Ovary (tissue), 9 donors: ENCODE measurements around the gene PRDM16. TPM values are rescaled to one million over a fixed set of nuclear protein-coding genes. Genes with fewer than 3 reads are reported as not detected.

Experiments used
- DNase-seq, 5 donors: peaks; one replicate each; pipeline ENCODE4 v3.0.0-alpha.2; 2019 to 2020
- H3K27ac ChIP-seq, 2 donors: fragments of 200-600 bp; one replicate each; pipeline versions ENCODE4 v1.5.1 to v1.8.0; 2019 to 2022
- H3K27me3 ChIP-seq: fragments of 200-600 bp; one replicate; pipeline ENCODE4 v1.8.0; 2022
- H3K36me3 ChIP-seq: fragments of 200-600 bp; sonication (generic); one replicate; pipeline ENCODE4 v1.5.1; 2019
- H3K4me1 ChIP-seq: one replicate; pipeline ENCODE4 v1.8.1; 2013; ENCODE audit warnings: mild to moderate bottlenecking, moderate library complexity; ENCODE audit not compliant: insufficient read depth
- H3K4me3 ChIP-seq: fragments of 200-600 bp; sonication (generic); one replicate; pipeline ENCODE4 v1.5.1; 2017
- H3K9me3 ChIP-seq, 2 donors: fragments of 200-600 bp in 1 of 2; sonication (generic) in 1 of 2; one replicate each; pipeline versions ENCODE4 v1.5.1 to v1.8.1; 2013 to 2019; ENCODE audit warnings: mild to moderate bottlenecking in 1 of 2, moderate library complexity in 1 of 2
- EP300 ChIP-seq: sonication (generic); formaldehyde crosslinking; IDR thresholded peaks from one replicate; pipeline ENCODE4 v1.6.1; 2017; ENCODE audit warnings: antibody characterized with exemption
- POLR2A ChIP-seq: fragments of 450-650 bp; IDR thresholded peaks from one replicate; pipeline ENCODE4 v1.6.1; 2017; ENCODE audit warnings: antibody characterized with exemption, mild to moderate bottlenecking, moderate library complexity
- WGBS, 3 donors: extraction: QIAGEN DNeasy Blood & Tissue Kit in 1 of 3; methylation state at CpG; one replicate each; pipeline versions ENCODE4 v1.1.5 to v1.1.7; 2013 to 2017; 5-methylcytosine and 5-hydroxymethylcytosine counted together
- intact Hi-C, 4 donors: fragments of 100-400 bp; cut with DNase I; formaldehyde crosslinking; loops; one replicate each; pipeline versions ENCODE4 v1.11.0 to v1.15.1; 2022 to 2023
- polyA plus RNA-seq, 2 donors: library from polyadenylated mRNA; stranded (reverse); fragments of 200-250 nt in 1 of 2; fragments of 350-450 nt in 1 of 2; fragmentation: Illumina TruSeq in 1 of 2; extraction: RNeasy Lipid Tissue Mini Kit (QIAGEN cat#74804) in 1 of 2; gene quantifications; one replicate each; pipeline ENCODE4 v1.2.3, GENCODE V29; 2013 to 2014
- total RNA-seq, 7 donors: library from RNA; depleted of rRNA in 2 of 7; stranded (reverse); fragments of >200 nt in 2 of 7; fragmentation: NEBNext Ultra II Directional in 3 of 7; extraction: Animal tissue kit (Norgen Biotek cat#: 25700) in 3 of 7; gene quantifications; one replicate each; pipeline versions ENCODE4 v1.1.0 to v1.2.4, GENCODE V29; 2016 to 2023
- TF ChIP-seq, protein P1 (sequence below), 3 donors: fragments of 450-650 bp in 2 of 3; fragments of 200-600 bp in 1 of 3; IDR thresholded peaks; one replicate each; pipeline versions ENCODE4 v1.5.1 to v1.8.0; 2016 to 2022; ENCODE audit warnings: antibody characterized with exemption in 3 of 3, mild to moderate bottlenecking in 1 of 3
- donor health status: DM: no; HTN: no; CAD: no; lungs with moderate emphysema.
- donor health status: DM: no; HTN: no; CAD: no.
- donor health status: Bipolar disorder and iron deficiency.
- donor health status: DM: yes; HTN: yes; CAD: no.
- donor health status: DM: no; HTN: no; CAD: no.
- donor health status: DM: yes; HTN: yes; CAD: no.

Gene PRDM16
- total and polyA plus RNA-seq, 9 donors = 1.1 to 17.3 (median 3.9) TPM

DNA sequence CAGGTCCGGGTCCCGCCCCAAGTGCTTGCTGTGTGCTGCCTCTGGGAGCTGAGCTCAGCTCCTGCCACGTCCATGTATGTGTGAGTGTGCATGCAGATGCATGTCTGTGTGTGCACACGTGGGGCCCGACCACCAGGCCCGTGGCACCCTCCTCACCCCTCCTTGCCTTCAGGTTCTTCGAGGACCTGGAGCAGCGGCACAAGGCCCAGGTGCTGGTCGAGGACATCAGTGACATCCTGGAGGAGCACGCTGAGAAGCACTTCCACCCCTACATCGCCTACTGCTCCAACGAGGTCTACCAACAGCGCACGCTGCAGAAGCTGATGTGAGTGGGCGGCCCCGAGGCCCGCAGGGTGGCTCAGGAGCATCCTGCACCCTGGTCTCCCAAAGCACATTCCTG lies 403.9 kb downstream of the PRDM16 start:
- H3K27ac ChIP-seq = no peak overlapping the region
- 88 to 91% (median 88%) methylated on average over 14 to 17 of the region's 17 CpGs for WGBS, 3 donors

DNA sequence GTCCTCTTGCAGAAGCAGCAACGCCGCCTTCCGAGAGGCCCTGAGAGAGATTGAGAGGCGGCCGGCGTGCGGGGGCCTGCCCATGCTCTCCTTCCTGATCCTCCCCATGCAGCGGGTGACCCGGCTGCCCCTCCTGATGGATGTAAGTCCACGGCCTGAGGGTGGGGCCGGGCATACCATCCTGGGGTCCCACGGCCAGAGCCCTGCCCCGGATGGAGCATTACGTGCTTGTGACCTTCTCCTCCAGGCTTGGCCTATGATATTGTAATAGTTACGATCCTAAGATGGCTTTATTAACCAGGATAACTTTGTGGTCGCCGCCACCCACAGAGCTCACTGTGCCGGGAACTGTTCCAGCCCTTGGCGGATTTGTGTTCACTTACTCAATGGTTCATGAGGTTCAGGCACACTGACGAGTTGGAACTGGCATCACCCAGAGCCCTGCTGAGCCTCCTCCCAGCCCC lies 404.4 kb downstream of the PRDM16 start:
- H3K36me3 ChIP-seq = no peaks in the 10 kb centered on the region
- H3K9me3 ChIP-seq = no peaks in the 10 kb centered on the region
- no peak overlapping the region for H3K4me3 ChIP-seq
- H3K27me3 ChIP-seq = no peaks in the 10 kb centered on the region
- peaks cover 4% of the 10 kb centered on the region for H3K4me1 ChIP-seq
- H3K27ac ChIP-seq = no peak overlapping the region
- intact Hi-C loops = no loop called here
- 44 to 59% (median 49%) methylated on average over 20 of the region's 20 CpGs for WGBS, 3 donors
- DNase-seq = no peak
- TF ChIP-seq, protein P1, sequence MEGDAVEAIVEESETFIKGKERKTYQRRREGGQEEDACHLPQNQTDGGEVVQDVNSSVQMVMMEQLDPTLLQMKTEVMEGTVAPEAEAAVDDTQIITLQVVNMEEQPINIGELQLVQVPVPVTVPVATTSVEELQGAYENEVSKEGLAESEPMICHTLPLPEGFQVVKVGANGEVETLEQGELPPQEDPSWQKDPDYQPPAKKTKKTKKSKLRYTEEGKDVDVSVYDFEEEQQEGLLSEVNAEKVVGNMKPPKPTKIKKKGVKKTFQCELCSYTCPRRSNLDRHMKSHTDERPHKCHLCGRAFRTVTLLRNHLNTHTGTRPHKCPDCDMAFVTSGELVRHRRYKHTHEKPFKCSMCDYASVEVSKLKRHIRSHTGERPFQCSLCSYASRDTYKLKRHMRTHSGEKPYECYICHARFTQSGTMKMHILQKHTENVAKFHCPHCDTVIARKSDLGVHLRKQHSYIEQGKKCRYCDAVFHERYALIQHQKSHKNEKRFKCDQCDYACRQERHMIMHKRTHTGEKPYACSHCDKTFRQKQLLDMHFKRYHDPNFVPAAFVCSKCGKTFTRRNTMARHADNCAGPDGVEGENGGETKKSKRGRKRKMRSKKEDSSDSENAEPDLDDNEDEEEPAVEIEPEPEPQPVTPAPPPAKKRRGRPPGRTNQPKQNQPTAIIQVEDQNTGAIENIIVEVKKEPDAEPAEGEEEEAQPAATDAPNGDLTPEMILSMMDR (IDR thresholded peaks at IDR 0.05) = no peak
- TF ChIP-seq EP300 (no peak), POLR2A (no peak)

More for the DNA sequence above, 403.9 kb downstream of the PRDM16 start:
- H3K4me3 ChIP-seq = no peak overlapping the region
- TF ChIP-seq, protein P1 (IDR thresholded peaks at IDR 0.05) = no peak
- no peak for TF ChIP-seq POLR2A
- TF ChIP-seq EP300 = no peak
- H3K36me3 ChIP-seq = no peaks in the 10 kb centered on the region
- no peaks in the 10 kb centered on the region for H3K27me3 ChIP-seq
- intact Hi-C loops = no loop called here
- H3K4me1 ChIP-seq = peaks cover 4% of the 10 kb centered on the region
- H3K9me3 ChIP-seq = no peaks in the 10 kb centered on the region
- DNase-seq = no peak

DNA sequence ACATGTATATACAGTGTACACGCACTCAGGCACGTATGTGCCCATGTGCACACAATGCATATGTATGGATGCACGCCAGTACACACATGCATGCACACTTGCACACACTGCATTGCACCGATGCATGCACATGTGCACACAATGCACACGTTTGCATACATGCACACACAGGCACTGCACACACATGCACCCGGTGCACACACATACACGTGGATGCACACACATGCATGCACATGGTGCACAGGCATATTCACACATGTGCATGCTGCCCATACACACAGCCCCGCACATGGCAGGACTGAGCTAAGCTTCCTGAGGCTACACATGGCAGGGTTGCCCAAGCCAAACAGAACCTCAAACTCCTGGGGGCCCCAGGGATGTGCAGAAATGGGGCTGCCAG lies 405.0 kb downstream of the PRDM16 start:
- no peaks in the 10 kb centered on the region for H3K9me3 ChIP-seq
- 93 to 95% (median 95%) methylated on average over 8 of the region's 8 CpGs for WGBS, 3 donors
- no peak for DNase-seq
- intact Hi-C loops = no loop called here
- H3K27ac ChIP-seq = no peak overlapping the region
- H3K4me3 ChIP-seq = no peak overlapping the region
- no peaks in the 10 kb centered on the region for H3K36me3 ChIP-seq
- H3K27me3 ChIP-seq = no peaks in the 10 kb centered on the region
- TF ChIP-seq, protein P1 (IDR thresholded peaks at IDR 0.05) = no peak
- TF ChIP-seq EP300 (no peak), POLR2A (no peak)
- peaks cover 4% of the 10 kb centered on the region for H3K4me1 ChIP-seq

DNA sequence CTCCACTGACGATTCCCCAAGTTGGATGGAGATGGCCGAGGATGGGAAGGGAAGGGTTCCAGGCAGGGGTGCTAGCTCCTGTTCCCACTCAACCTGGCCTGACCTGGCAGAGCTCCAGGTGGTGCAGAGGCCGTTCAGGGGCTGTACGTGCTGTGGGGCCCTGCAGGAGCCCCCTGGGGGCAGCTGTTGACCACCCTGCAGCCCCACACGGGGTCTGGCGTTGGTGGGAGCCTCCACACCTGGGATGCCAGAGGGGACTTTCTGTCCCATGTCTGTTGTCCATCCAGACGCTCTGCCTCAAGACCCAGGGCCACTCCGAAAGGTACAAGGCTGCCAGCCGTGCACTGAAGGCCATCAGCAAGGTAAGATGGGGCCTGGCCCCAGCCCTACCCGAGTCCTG lies 405.4 kb downstream of the PRDM16 start:
- H3K27me3 ChIP-seq = no peaks in the 10 kb centered on the region
- WGBS, 3 donors = 64 to 68% (median 68%) methylated on average over 10 of the region's 10 CpGs

More for the DNA sequence above, 405.4 kb downstream of the PRDM16 start:
- Histone ChIP-seq H3K36me3 (no peaks in the 10 kb centered on the region), H3K27ac (no peak overlapping the region), H3K4me3 (no peak overlapping the region), H3K4me1 (peaks cover 4% of the 10 kb centered on the region), H3K9me3 (no peaks in the 10 kb centered on the region)
- TF ChIP-seq, protein P1 (IDR thresholded peaks at IDR 0.05) = no peak
- TF ChIP-seq EP300 = no peak
- no peak for TF ChIP-seq POLR2A
- intact Hi-C loops = no loop called here
- no peak for DNase-seq
